Measurements from ENCODE around the gene GRN.

GRN gene

GRCh38 chr17:44355642-44356099 is 10.6 kb downstream of the GRN start:
- no peak overlapping the region for H3K4me3 ChIP-seq (ENCODE audit: control insufficient read depth, low read depth, low read length)
- TF ChIP-seq CTCF (conservative IDR thresholded peaks at IDR 0.05; ENCODE audit: control insufficient read depth, insufficient read depth, low read depth, low read length), result no peak

GRCh38 chr17:44356241-44356640 is 11.1 kb downstream of the GRN start:
- no peak for TF ChIP-seq CTCF (conservative IDR thresholded peaks at IDR 0.05; ENCODE audit: control insufficient read depth, insufficient read depth, low read depth, low read length)
- no peak overlapping the region for H3K4me3 ChIP-seq (ENCODE audit: control insufficient read depth, low read depth, low read length)
- DNase-seq (ENCODE audit: low read depth), result no peak

More at GRCh38 chr17:44355642-44356099, 10.6 kb downstream of the GRN start:
- DNase-seq (ENCODE audit: low read depth), result no peak

- no peak for DNase-seq (ENCODE audit: low read depth)
- TF ChIP-seq CTCF (conservative IDR thresholded peaks at IDR 0.05; ENCODE audit: control insufficient read depth, insufficient read depth, low read depth, low read length), result no peak
- H3K4me3 ChIP-seq (ENCODE audit: control insufficient read depth, low read depth, low read length), result no peak overlapping the region
Measured at GRCh38 chr17:44358066-44358465, 13.0 kb downstream of the GRN start.

GRCh38 chr17:44359006-44359405 is 13.9 kb downstream of the GRN start:
- TF ChIP-seq CTCF (conservative IDR thresholded peaks at IDR 0.05; ENCODE audit: control insufficient read depth, insufficient read depth, low read depth, low read length), result no peak
- DNase-seq (ENCODE audit: low read depth), result no peak
- no peak overlapping the region for H3K4me3 ChIP-seq (ENCODE audit: control insufficient read depth, low read depth, low read length)

GRCh38 chr17:44359458-44360143 is 14.5 kb downstream of the GRN start:
- TF ChIP-seq CTCF (conservative IDR thresholded peaks at IDR 0.05; ENCODE audit: control insufficient read depth, insufficient read depth, low read depth, low read length), result no peak
- H3K4me3 ChIP-seq (ENCODE audit: control insufficient read depth, low read depth, low read length), result no peak overlapping the region
- DNase-seq (ENCODE audit: low read depth), result no peak

- DNase-seq (ENCODE audit: low read depth), result no peak
- H3K4me3 ChIP-seq (ENCODE audit: control insufficient read depth, low read depth, low read length), result no peak overlapping the region
- TF ChIP-seq CTCF (conservative IDR thresholded peaks at IDR 0.05; ENCODE audit: control insufficient read depth, insufficient read depth, low read depth, low read length), result no peak
Measured at GRCh38 chr17:44360144-44360533, 15.0 kb downstream of the GRN start.
